Measurements from ENCODE around the gene RMI2. TPM values are rescaled to one million over a fixed set of nuclear protein-coding genes. Genes with fewer than 3 reads are reported as not detected.

The RMI2 gene
- total RNA-seq, 1 donor: 15.9 TPM

DNA sequence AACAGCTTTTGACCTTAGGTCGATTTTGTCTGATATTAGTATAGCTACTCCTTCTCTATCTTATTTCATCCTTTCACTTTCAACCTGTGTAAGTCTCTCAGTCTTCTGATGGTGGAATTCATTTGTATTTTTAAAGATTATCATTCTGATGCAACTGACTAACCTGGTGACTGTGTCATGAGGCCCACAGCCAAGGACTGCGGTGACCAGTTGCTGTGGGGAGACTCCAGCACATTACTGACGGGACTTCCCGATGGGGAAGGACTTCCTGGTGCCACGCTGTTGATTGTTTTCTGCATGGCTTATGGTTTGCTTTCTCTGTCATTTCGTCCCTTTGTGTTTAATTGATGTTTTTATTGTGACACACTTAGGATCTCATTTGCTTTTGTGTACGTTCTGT, 34.2 kb downstream of the RMI2 start:
- no peak for DNase-seq (ENCODE audit: low read depth in 2 of 3, low spot score in 2 of 3)

DNA sequence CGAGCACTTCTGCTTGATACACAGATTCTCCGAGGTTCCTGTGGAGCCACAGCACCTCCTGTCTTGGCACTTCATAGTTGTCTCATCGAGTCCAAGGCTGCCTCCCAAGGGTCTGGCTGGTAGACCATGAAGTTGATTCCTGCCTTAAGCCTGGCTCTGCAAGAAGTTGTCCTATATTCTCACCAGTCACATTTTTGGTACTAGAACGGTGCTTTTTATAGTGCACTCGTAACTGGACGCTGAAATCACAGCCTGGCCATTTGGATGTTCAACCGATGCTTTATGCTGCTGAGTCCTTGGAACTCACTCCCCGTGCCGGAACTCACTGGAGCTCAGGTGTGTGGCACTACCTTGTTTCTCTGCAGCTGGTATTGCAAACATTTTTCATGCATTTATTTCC, 35.6 kb downstream of the RMI2 start:
- no peak for DNase-seq (ENCODE audit: low read depth in 2 of 3, low spot score in 2 of 3)

- DNase-seq (ENCODE audit: low read depth in 2 of 3, low spot score in 2 of 3): no peak
Observed at GRCh38 chr16:11383481-11384183, 38.4 kb downstream of the RMI2 start.

GRCh38 chr16:11384184-11384955, 39.1 kb downstream of the RMI2 start:
- no peak for DNase-seq (ENCODE audit: low read depth in 2 of 3, low spot score in 2 of 3)

- no peak for DNase-seq (ENCODE audit: low read depth in 2 of 3, low spot score in 2 of 3)
Observed at GRCh38 chr16:11384956-11385586, 39.8 kb downstream of the RMI2 start.

DNA sequence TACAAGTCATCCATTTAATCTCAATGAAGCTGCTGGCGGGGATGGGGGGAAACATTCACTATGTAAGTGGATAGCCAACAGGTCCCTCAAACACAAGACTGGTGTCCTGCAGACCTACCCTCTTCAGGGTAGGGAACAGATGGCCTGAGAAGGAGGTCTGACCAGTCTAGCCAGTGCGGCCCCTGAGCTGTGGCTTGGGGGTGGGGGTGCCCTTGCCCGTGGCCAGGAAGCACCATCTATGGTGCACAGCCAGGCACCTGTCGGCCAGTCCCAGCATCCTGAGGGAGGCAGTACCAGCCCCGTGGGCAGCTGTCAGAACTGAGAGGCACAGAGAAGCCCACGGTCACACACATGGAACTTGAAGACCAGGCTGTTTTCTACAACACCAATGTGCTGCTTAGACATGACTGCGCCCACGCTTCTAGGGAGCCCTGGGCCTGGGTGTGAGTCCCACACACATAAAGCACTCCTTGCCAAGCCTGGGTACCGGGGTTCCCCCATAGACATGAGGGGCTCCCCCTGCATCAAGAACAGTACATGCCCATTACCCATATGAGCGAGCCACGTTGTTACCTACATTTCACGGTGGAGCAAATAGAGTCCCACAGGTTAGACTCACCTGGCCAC, 40.9 kb downstream of the RMI2 start:
- no peak for DNase-seq (ENCODE audit: low read depth in 2 of 3, low spot score in 2 of 3)

GRCh38 chr16:11386791-11387546, 41.7 kb downstream of the RMI2 start:
- DNase-seq (ENCODE audit: low read depth in 2 of 3, low spot score in 2 of 3): peak in 1 of 3 donors; percentile 47

GRCh38 chr16:11389083-11389482, 43.8 kb downstream of the RMI2 start:
- DNase-seq (ENCODE audit: low read depth in 2 of 3, low spot score in 2 of 3): no peak

DNA sequence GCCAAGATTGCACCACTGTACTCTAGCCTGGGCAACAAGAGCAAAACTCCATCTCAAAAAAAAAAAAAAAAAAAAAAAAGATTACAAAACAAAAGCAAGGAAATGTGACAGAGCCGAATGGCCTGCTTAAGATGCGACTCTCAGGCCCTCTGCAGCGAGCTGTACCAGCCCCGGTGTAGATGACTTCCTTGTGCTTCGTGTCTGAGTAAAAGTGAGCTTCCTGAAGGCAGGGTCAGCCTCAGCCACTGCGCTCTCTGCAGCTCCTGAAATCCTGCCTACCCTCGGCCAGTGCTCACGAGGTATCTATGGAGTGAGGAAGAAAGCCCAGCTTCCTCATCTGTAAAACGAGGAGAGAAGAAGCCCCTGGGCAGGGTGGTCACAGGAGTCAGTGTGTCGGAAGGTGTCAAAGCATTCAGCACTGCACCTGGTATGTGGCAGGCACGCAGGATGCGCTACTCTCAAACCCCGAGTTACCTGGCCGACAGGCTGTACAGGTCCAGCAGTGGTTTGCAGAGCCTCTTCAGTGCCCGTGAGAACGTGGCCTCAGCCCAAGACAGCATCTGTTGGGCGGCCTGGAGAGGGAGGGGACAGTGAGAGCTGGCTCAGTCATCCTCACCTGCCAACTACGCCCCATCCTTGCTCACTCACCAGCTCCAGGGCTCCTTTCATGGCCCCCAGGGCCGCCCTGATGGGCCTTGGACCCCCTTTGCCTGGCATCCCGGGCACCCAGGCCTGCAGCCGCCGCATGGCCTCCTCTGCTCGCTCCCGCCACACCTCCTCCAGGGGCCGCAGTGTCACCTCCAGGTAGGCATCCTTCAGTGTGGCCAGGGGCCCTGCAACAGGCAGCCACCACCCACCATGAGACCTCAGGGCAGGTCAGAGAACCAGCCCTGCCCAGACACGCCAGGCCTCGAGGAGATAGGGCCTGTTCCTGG, 44.6 kb downstream of the RMI2 start:
- DNase-seq (ENCODE audit: low read depth in 2 of 3, low spot score in 2 of 3): no peak

DNA sequence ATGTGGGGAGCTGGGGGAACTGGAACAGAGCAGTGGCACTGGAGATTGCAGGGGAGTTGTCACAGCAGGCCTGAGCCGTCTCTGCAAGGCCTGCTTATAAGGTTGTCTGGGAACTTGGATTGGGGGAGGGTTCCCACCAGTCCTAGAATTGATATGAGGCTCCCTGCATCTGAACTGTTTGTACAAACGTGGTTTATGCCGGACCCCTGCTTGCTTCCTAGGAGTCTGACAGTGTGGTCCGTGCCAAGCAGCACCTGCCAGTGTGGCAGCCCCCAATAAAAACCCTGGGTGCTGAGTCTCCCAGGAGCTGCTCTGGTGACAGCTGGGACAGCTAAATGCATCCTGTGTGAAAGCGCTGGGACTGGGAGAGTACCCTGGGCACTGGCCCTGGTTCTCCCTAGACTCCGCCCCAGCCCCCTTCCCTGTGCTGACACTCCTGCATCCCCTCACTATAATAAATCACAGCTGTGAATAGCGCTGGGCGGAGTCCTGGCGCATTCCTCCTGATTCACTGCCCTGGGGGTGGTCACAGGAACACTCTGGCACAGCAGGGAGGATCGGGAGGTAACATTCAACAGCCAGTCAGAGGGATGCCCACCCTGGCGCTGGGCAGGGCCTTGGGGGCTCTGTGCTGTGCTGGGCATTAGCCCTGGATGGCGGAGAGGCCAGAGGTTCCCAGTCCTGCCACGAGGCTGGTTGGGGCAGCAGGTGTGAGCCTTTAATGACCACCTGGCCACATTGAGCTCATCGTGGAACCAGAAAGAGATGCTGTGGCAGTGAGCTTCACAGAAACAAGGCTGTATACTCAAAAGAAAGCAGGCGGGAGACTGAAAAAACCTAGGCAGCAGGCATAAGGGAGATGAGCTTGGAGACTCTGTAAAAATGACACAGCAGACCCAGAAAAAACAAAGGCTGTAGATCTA, 45.6 kb downstream of the RMI2 start:
- no peak for DNase-seq (ENCODE audit: low read depth in 2 of 3, low spot score in 2 of 3)

GRCh38 chr16:11391576-11391975, 46.3 kb downstream of the RMI2 start:
- DNase-seq (ENCODE audit: low read depth in 2 of 3, low spot score in 2 of 3): no peak

- no peak for DNase-seq (ENCODE audit: low read depth in 2 of 3, low spot score in 2 of 3)
Observed at GRCh38 chr16:11392041-11392581, 46.9 kb downstream of the RMI2 start.

- no peak for DNase-seq (ENCODE audit: low read depth in 2 of 3, low spot score in 2 of 3)
Observed at GRCh38 chr16:11393366-11393765, 48.1 kb downstream of the RMI2 start.

DNA sequence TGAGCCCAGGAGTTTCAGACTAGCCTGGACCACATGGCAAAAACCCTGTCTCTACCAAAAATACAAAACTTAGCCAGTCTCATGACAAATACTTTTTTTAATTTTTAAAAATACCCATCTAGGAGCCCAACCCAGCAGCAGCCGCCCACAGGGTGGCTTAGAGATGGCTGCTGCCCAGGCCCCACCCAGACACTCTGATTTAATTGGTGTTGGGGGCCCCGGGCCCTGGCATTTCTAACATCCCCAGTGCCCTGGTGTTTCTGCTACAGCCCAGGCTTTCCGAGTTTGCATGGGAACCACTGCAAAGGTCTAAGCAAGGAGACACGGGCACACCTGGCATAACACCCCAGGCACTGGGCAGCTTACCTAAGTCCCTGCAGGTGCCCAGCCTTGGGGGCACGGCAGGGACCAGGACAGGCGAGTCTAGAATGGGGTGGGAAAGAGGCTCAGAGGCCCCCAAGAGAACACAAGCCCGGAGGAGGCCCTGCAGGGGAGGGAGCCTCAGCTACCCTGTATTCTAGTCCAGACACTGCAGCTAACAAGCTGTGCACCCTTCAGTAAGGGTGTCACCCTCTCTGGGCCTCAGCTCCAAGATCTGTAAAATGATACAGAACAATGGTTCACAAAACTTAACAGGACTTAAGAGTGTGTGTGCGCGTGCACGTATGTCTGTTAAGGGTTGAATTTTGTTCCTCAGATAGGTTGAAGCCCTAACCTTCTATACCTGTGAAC, 48.8 kb downstream of the RMI2 start:
- DNase-seq (ENCODE audit: low read depth in 2 of 3, low spot score in 2 of 3): no peak

DNA sequence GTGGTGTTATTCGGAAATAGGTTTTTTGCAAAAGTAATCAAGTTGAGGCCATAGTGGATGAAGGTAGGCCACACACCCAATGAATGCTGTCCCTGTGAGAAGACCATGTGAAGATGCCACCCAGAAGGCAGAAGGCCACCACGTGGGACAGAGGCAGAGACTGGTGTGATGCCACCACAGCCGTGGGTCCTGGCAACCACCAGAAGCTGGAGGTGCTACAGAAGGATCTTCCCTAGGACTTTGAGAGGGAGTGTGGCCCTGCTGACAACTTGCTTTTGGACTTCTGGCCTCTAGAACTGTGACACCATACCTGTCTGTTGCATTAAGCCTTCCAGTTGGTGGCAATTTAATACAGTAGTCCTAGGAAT, 49.3 kb downstream of the RMI2 start:
- no peak for DNase-seq (ENCODE audit: low read depth in 2 of 3, low spot score in 2 of 3)

DNA sequence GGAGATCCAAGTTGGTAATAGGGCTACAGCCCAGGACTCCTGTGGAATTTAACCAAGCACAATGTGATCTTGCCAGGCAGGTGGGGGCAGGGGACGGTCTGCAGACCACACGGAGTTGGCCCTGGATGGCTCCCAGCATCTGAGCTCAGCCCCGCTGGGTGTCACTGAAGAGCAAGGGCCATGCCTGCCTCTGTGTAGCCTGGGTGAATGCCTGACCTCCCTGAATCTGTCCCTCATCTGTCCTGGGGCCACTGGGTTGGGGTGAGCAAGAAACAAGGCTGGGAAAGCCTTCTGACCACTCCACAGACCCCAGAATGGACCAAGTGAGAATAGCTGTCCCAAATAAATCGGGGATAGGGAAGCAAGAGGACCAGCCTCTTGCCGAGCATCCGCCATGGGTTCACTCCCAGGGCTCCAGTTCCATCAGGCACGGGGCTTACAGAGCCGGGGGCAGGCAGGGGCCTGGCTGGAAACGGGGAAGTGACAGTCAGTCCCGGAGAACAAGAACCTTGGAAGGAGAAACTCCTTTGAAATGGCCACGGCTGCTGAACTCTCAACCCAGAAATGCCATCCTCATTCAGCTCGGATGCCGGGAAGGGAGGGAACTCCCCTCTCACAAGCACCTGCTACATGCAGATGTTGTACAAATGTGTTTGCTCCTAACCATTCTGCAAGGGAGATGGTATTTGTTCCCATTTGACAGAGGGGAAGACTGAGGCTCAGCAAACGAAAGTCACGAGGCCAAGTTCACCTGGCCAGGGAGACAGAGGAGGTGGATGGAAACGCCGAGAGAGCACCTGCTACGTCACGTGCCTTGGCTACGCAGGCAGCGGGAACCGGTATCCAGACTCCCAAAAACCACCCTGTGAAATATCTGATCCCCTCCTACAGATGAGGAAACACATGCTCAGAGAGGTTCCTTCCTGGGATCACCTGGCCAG, 50.0 kb downstream of the RMI2 start:
- DNase-seq (ENCODE audit: low read depth in 2 of 3, low spot score in 2 of 3): no peak

DNA sequence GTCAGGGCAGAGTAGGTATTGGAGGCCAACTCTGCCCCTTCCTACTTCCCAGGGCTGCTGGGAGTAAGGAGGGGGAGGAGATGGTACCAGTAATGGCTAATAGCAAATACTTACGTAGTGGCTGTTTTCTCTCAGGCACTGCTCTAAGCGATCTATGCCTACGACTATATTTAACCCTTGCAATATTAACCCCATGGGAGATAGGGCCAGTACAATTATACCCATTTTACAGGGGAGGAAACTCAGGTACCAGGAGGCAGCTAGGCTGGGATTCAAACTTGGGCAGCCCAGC, 50.6 kb downstream of the RMI2 start:
- no peak for DNase-seq (ENCODE audit: low read depth in 2 of 3, low spot score in 2 of 3)
